GM18520 (cell line): ENCODE measurements around the gene NDUFC2.
"Not testable (repeated sequence)": the region's sequence is repeated elsewhere in the genome, so short reads cannot be mapped to it uniquely, and the experiment has no call there.

Source experiments
- ATAC-seq: cut with Tn5 transposase; IDR thresholded peaks from one replicate; pipeline ENCODE4 v1.9.1; 2021; ENCODE audit not compliant: unreplicated experiment

NDUFC2 gene

DNA sequence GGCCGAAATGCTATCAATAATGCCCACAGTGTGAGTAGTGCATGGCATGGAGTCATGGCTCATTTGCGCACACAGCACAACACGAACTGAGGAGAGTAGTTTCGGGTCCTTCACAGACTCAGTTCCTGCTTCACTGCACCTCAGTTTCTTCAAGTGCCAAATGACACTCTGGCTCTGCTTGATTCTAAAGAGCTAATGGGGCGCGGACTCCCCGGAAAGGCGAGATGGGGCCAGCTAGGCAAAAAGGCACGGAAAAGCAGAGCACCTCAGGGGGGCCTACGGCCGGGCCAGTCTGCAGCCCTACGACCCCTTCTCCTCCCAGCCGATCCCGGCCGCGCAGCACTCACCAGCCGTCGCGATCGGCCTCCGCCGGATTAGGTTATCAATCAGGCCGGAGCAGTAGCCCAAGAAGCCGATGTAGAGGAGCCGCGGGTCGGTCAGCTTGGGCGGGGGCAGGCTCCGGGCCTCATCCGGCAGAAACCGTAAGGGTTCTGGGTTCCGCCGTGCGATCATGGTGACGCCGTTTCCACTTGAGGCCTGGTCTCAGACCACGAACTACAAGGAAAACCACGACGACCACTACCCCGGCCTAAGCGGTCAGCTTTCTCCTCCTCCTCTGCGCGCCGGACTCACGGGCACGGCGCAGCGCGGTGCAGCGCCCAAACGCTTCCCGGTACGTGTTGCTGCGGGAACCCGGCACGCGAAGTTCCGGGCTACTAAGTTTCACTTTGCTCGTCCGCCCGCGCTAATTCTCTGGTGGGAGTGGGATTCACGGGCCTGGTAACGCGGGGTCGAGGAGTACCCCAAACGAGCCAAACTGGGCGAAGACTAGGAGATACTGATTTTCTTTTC lies at the start of gene NDUFC2:
TSS of gene NDUFC2 (minus strand) at position 631 of the 852 bp plus-strand sequence. CDS start at position 513, 118 bp downstream.
- ATAC-seq = peak; percentile 77

DNA sequence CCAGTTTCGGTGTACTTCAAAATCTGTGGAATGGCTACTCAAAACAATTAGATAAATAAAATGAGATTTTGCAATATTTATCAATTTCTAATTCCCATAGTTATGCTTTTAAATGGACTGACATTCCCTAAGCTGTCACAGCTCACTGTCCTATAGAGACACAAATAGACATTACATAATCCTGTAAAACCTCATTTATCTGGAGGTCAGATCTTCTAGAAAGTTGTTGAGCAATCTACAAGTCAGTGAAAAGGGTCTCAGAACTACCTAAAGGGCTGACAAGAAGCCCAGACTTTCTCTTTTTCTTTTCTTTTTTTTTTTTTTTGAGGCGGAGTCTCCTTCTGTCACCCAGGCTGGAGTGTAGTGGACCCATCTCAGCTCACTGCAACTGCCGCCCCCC lies 47.7 kb upstream of the NDUFC2 start:
- ATAC-seq = no peak

DNA sequence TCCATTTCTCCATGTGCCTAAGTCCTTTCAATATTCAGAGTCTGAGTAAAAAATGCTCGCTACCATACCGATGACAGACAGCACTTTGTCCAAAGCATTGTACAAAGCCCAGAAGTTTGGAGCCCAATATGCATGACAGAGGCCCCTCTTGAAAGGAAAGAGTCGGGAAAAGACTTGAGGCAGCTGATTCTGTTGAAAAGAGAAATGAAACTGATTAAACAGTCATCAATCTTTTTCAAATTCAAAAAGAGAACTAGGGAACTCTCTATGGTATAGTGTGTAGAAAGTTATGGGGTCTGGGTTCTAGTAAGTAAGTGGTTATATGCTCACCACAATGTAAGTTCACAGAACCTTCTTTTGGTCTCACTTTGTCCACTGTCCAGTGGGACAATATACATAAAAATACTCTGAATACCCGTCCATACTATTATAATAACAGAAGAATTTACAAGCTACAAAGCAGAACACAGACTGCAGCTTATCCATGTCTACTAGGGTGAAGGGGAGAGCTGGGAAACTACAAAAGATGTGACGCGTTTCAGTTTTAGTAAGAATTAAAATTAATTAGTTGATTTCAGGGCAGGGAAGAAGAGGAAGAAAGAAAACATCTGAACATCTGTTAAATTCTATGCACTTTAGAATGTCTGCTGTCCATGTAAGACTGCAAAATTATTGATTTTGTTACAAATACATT lies 33.1 kb upstream of the NDUFC2 start:
- peak; percentile 70 for ATAC-seq

DNA sequence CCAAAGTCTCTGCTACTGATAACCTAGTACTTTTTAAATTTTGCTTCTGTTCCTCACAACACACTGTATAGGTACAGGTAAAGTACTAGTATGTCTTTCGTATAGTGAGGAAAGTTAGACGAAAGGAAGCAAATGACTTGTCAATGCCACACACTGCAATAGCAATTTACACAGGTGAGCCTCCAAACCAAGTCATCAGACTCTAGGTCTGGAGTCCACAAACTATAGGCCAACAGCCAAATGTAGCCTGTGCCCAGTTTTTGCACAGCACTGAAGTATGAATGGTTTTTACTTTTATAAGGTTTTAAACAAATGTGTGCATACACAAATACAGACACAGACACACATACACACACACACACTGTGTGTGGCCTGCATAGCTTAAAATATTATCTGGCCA lies 31.6 kb upstream of the NDUFC2 start:
- ATAC-seq = no peak

DNA sequence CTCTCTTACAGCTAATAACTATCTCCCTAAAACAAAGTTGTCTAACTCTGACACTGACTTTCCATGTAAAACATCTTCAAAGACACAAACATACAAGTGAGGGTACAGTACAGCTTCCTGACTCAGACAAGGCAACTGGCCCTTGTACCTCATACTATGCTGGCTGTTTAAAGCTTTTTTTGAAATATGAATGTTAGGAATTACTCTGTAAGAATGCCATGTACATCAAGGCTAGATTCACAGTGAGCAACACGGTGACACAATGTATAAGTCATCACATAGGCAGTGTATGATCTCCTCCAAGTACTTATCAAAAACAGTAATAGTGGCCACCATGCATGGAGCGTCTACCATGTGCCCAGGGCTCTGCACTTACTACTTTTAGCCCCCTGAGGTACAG lies 31.2 kb upstream of the NDUFC2 start:
- no peak for ATAC-seq

DNA sequence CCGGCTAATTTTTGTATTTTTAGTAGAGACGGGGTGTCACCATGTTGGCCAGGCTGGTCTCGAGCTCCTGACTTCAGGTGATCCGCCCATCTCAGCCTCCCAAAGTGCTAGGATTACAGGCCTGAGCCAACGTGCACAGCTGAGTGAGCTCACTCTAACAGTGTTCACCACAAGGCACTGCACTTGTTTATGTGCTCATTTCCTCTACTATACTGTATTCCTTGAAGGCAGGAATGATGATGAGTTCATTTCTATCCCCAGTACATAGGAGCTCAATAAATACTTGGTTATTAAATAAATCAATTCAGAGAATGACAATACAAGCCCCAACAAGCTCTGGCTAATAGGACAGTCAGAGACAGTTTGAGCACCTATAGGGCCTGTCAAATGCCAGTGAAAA lies 30.7 kb upstream of the NDUFC2 start:
- no peak for ATAC-seq

DNA sequence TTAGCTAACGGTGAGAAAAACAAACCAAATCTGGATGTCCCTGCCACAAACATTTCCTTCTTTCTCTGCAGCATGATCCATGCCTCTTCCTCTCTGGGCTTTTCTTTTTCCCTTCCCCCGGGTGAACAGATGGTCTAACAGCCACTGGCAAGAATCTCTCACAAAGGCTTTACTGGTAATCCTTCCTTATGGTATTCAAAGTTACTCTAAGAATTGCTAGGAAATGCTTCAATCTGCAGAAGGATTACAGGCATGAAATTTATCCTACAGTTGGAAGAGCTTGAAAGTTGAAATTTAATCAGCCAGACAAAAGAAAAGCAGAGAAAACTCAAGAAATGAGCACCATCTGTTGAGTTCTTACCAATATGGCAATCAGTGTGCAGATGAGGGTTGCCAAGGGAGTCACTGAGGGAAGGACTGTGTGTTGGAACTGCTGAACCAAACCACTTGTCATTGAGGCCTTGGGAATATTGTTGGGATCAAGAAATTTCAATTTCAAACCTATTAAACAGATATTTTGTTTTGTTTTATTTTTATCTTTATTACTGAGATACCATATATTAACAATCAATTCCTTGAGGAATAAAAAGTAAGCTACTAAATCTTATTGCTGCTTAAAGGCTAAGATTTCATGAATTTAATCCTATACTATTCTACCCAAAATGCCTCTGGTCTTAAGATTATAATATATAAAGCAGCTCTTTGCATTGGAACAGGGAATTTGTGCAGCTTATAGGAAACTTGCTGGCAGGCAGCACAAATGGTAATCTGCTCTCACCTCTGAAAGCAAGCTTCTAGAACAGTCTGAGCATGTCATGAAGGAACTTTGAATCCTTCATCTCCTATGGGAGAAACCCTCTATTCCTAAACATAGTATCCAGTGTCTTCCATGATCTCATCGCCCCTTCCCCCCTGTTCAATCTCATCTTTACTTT lies 29.7 kb upstream of the NDUFC2 start:
- no peak for ATAC-seq

DNA sequence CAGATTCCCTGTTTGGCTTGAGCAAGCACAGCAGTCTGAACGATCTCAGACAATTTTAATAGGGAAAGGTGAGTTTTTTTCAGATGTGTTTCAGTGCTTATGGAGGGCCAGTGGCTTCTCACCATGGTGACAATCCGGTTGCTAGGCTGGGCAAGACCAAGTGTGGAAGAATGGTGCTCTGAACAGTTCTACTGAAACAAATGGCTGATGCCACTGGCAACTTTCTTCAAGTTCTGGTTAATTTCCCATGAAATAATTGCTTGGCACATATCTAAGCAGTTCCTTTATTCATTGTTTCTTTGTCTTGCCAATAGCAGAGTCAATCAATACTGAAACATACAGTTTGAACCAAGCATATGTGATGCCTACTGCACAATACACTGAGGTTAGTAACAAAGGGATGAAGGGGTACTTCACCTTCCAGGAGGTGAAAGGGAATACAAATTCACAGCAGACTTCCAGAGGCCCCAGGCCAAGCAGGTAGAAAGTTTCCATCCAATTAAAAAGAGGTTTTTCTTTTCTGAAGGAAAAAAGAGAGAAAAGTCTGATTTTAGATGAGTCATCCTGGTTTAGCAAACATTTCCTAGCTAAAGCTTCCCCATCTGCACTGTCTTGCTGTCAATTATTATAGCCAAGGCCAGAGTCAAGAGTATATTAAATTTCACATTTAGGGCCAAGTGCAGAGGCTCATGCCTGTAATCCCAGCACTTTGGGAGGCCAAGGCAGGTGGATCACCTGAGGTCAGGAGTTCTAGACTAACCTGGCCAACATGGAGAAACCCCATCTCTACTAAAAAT lies 21.2 kb upstream of the NDUFC2 start:
- no peak for ATAC-seq

DNA sequence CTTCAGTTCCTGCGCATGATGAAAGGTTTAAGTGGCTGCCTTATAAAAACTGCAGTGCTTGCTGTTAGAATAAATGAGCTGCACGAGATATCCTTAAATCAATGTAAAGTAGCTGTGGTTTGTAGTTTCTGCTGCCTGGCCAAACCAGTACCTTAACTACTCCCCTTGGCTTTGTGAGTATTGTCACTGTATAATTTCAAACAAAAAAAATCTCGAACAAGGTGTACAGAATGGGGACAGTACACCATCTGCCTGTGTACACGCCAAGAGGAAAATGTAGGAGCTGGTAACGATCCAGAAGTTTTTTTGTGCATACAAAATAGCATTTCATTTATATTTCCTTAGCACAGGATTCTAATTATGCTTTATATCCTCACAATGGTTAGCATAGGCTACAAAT lies 20.6 kb upstream of the NDUFC2 start:
- ATAC-seq = no peak

DNA sequence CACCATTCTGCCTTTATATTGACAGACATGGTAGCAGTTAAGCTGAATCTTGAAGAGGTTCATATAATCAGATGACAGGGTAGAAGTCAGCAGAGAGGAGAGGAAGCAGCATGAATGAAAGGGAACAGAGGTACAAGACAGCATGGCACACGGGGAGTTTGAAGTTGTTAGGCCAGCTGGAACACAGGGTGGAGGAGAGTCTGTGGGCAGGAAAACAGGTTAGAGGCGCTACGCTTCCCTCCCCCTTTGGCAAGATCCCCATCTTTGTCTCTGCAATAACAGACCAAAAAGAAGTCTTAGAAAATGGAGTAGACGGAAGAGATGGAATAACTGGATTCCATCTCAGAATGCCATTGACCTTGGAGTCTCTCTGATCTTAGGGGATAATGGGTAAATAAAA lies 20.0 kb upstream of the NDUFC2 start:
- ATAC-seq = no peak

DNA sequence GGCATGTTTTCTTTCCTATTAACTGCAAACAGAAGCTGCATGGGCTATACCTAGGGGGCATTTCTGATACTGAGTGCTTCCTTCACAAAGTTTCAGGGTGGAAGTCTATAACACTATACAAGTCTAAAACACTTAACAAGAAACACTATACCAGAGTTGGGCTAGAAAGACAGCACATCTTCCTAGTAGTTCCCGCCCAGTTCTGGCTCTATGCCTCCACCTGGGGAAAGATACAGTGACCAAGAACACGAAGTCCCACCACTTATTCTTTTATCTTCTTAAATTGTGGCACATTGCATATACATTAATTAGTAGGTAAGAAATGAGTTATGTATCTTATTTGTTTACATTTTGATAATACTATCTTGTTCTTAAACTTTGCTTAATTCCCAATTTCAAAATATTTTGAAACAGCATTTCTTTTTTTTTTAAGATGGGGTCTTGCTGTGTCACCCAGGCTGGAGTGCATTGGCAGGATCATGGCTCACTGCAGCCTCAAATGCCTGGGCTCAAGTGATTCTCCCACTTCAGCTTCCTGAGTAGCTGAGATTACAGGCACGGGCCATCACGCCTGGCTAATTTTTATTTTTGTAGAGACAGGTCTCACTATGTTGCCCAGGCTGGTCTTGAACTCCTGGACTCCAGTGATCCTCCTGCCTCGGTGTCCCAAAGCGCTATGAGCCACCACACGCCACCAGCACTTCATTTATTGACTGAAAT lies 18.2 kb upstream of the NDUFC2 start:
- ATAC-seq = no peak

DNA sequence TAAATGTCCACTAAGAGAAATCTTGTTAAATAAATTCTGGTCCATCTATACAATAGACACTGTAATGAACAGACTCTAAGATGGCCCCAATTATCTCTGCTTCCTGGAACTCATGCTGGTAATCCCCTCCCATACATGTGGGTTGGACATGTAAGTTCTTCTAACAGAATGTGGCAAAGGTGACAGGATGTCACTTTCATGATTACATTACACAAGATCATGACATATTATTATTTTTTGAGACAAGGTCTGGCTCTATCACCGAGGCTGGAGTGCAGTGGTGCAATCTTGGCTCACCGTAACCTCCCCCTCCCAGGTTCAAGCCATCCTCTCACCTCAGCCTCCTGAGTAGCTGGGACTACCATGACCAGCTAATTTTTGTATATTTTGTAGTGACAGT lies 14.6 kb upstream of the NDUFC2 start:
- peak; percentile 55 for ATAC-seq

DNA sequence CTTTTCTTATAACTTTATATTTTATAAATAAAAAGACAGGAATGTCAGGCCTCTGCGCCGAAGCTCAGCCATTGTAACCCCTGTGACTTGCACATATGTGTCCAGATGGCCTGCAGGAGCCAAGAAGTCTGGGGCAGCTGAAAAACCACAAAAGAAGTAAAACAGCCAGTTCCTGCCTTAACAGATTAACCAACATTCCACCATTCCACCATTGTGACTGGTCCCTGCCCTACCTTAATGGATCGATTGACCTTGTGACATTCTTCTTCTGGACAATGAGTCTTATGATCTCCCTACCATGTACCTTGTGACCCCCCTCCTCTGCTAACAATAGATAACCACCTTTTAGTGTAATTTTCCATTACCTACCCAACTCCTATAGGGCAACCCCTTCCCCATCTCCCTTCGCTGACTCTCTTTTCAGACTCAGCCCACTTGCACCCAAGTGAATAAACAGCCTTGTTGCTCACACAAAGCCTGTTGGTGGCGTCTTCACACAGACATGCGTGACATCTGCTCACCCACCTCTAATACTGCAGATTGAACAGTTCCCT lies 6.9 kb upstream of the NDUFC2 start:
- not testable (repeated sequence) for ATAC-seq

DNA sequence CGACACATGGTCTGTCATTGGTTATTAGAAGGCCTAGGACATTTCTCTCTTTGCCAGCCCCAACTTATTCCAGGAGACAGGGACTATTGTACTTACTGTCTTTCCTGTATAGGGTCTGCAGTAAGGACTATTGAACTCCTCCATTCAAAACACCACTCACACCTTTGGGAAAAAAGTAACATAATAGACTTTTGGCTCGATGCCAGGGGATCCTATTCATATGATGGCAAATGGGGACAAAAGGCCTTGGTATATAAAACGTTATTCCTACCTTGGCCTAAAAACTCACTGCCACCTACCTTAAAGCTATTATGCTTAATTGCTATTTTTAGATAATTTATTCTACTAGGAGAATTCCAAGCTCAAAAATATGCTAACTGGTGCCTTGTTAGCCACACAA lies 6.3 kb upstream of the NDUFC2 start:
- ATAC-seq = no peak

DNA sequence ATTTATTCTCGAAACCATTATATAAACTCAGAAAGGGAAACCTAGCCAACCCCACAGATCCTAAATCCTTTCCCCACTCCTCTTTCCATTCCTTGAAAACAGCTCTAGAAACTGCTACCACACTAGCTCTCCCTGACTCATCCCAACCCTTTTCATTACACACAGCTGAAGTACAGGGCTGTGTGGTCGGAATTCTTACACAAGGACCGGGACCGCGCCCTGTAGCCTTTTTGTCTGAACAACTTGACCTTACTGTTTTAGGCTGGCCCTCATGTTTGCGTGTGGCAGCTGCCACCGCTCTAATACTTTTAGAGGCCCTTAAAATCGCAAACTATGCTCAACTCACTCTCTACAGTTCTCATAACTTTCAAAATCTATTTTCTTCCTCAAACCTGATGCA lies 4.8 kb upstream of the NDUFC2 start:
- ATAC-seq = not testable (repeated sequence)

DNA sequence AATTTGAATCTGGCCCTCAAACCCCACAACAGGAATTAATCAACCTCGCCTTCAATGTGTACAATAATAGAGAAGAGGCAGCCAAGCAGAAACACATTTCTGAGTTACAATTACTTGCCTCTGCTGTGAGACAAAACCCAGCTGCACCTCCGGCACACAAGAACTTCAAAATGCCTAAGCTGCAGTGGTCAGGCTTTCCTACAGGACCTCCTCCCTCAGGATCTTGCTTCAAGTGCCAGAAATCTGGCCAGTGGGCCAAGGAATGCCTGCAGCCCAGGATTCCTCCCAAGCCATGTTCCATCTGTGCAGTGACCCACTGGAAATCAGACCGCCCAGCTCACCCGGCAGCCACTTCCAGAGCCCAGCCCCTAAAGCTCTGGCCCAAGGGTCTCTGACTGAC lies 3.4 kb upstream of the NDUFC2 start:
- ATAC-seq = no peak

DNA sequence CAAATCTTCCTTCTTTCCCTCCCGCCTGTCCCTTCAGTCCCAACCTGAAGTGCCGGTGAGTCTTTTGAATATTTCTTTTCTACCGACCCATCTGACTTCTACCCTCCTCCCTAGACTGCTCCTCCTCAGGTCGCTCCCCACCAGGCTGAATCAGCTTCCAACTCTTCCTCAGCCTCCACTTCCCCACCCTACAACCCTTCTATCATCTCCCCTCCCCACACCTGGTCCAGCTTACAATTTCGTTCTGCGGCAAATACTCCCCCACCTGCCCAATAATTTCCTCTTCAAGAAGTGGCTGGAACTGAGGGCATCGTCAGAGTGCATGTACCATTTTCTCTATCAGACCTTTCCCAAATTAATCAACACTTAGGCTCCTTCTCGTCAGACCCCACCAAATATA lies 2.5 kb upstream of the NDUFC2 start:
- ATAC-seq = no peak

DNA sequence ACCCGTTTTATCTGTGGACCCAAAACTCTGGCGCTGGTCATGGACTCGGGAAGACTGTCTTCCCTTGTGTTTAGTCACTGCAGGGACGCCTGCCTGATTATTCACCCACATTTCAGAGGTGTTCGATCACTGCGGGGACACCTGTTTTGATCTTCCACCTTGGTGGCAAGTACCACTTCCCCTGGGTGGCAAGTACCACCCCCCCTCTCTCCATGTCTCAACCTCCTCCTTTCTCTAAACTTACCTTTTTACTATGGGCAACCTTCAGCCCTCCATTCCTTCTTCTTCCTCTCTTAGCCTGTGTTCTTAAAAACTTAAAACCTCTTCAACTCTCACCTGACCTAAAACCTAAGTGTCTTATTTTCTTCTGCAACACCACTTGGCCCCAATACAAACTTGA lies 1.9 kb upstream of the NDUFC2 start:
- ATAC-seq = no peak

DNA sequence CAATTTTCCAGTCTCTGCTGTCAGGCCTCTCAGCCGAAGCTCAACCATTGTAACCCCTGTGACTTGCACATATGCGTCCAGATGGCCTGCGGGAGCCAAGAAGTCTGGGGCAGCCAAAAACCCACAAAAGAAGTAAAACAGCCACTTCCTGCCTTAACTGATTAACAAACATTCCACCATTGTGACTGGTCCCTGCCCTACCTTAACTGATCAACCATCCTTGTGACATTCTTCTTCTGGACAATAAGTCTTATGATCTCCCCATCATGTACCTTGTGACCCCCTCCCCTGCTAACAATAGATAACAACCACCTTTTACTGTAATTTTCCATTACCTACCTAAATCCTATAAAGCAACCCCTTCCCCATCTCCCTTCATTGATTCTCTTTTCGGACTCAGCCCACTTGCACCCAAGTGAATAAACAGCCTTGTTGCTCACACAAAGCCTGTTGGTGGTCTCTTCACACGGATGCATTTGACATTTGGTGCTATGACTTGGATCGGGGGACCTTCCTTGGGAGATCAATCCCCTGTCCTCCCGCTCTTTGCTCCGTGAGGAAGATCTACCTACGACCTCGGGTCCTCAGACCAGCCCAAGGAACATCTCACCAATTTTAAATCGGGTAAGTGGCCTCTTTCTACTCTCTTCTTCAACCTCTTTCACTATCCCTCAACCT lies 1.3 kb upstream of the NDUFC2 start:
- ATAC-seq = no peak
